Motor neuron (in vitro differentiated cells): ENCODE results near the gene MPP3. TPM values are rescaled to one million over a fixed set of nuclear protein-coding genes. Genes with fewer than 3 reads are reported as not detected.
A peak's percentile ranks its signal among the peaks of the same experiment; 100 is the strongest.
"Not testable (repeated sequence)": the region's sequence is repeated elsewhere in the genome, so short reads cannot be mapped to it uniquely, and the experiment has no call there.

Experiments used
- ATAC-seq, 8 experiments: fragments of 200-7000 bp; cut with Tn5 transposase; replicated peaks in 6 of 8; 2 replicates each; pipeline ENCODE4 v1.8.0; 2021; ENCODE audit warnings: mild to moderate bottlenecking in 8 of 8, moderate library complexity in 8 of 8
- H3K27ac ChIP-seq, 2 donors: fragments of 250-450 bp; sonication (Bioruptor Pico); 2 replicates each; pipeline ENCODE4 v1.9.0; 2021; ENCODE audit warnings: antibody characterized with exemption in 2 of 2, mild to moderate bottlenecking in 2 of 2, moderate library complexity in 1 of 2
- H3K4me1 ChIP-seq, 2 donors: fragments of 250-450 bp; sonication (Bioruptor Pico); replicated peaks in 1 of 2; 2 replicates each; pipeline ENCODE4 v1.6.1; 2021; ENCODE audit warnings: antibody characterized with exemption in 2 of 2, mild to moderate bottlenecking in 2 of 2, moderate library complexity in 1 of 2
- H3K4me3 ChIP-seq, 5 donors: fragments of 250-450 bp; sonication (Bioruptor Pico); 2 replicates each; pipeline ENCODE4 v1.9.0; 2021; ENCODE audit warnings: antibody characterized with exemption in 5 of 5, mild to moderate bottlenecking in 5 of 5, moderate library complexity in 4 of 5
- WGBS, 10 experiments: fragments of 450-650 bp; shearing (Covaris generic); methylation state at CpG; one replicate each; pipeline ENCODE4 v1.0.0; 2022; 5-methylcytosine and 5-hydroxymethylcytosine counted together
- in situ Hi-C, 9 experiments: fragments of 400-800 bp; cut with MboI; loops; one replicate each; pipeline ENCODE4 v1.15.0; 2021; ENCODE audit warnings: low sequenced_read_pairs in 9 of 9, low pct_unique_long_range_greater_than_20kb in 2 of 9; ENCODE audit not compliant: unreplicated experiment in 9 of 9
- total RNA-seq, 8 experiments: library from RNA; unstranded; fragments of 300-600 nt; gene quantifications; 2 replicates each; pipeline versions ENCODE4 v1.2.3 to v1.2.4, GENCODE V29; 2022

MPP3 gene
- total RNA-seq, 8 experiments from 2014 or later, result 1.5 to 26.7 (median 19.3) TPM

- Histone ChIP-seq H3K4me3 (no peak overlapping the region), H3K27ac (no peak overlapping the region), H3K4me1 (no peaks in the 10 kb centered on the region)
- in situ Hi-C loops, result no loop called here
- 83 to 100% (median 95%) methylated on average over 1 to 4 of the region's 4 CpGs for WGBS, 10 experiments
- no peak for ATAC-seq
Observed at GRCh38 chr17:43808076-43808475, 24.9 kb downstream of the MPP3 start.

DNA sequence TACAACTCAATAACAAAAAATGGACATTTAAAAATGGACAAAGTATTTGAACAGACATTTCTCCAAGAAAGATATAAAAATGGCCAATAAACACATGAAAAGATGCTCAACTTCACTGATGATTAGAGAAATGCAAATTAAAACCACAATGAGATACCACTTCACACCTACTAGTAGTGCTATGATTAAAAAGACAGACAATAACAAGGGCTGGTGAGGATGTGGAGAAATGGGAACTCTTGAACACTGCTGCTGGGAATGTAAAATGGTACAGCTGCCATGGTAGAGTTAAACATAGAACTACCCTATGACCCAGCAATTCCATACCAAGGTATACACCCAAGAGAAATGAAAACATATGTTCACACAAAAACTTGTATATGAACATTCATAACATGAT lies 27.8 kb downstream of the MPP3 start:
- in situ Hi-C loops, result no loop called here
- ATAC-seq, result no peak
- no peak overlapping the region for H3K27ac ChIP-seq
- peaks cover 0 to 10% of the 10 kb centered on the region in 2 donors for H3K4me1 ChIP-seq
- H3K4me3 ChIP-seq, result no peak overlapping the region

- 0 to 37% (median 17%) methylated on average over 1 to 4 of the region's 4 CpGs; no CpG with 5 or more reads in 6 of the 10 experiments for WGBS, 10 experiments
- no peak overlapping the region for H3K27ac ChIP-seq
- no peak overlapping the region for H3K4me3 ChIP-seq
- no peak for ATAC-seq
- H3K4me1 ChIP-seq, result peaks cover 0 to 10% of the 10 kb centered on the region in 2 donors
- in situ Hi-C loops, result no loop called here
Observed at GRCh38 chr17:43803758-43804157, 29.2 kb downstream of the MPP3 start.

DNA sequence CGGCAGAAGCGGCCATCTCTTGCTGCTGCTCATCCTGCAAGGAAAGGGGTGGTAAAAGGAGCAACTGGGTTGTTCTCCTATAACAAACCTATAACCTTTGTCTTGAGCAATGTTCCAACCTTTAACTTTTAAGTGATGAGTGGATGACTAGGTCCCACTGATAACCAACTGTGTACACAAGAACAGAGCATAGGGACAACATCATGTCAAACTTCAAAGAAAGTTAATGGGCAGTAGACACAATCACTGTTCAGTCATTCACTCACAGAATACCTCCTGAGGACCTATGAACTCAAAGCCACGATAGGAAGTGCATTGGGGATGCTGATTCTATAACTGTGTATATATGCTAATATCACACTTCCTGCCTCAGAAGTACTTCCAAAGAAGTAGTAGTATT lies 31.1 kb downstream of the MPP3 start:
- Histone ChIP-seq H3K27ac (no peak overlapping the region), H3K4me3 (no peak overlapping the region), H3K4me1 (peaks cover 0 to 14% of the 10 kb centered on the region in 2 donors)
- in situ Hi-C loops, result no loop called here
- 50 to 94% (median 65%) methylated on average over 1 to 2 of the region's 3 CpGs; no CpG with 5 or more reads in 4 of the 10 experiments for WGBS, 10 experiments
- no peak for ATAC-seq

DNA sequence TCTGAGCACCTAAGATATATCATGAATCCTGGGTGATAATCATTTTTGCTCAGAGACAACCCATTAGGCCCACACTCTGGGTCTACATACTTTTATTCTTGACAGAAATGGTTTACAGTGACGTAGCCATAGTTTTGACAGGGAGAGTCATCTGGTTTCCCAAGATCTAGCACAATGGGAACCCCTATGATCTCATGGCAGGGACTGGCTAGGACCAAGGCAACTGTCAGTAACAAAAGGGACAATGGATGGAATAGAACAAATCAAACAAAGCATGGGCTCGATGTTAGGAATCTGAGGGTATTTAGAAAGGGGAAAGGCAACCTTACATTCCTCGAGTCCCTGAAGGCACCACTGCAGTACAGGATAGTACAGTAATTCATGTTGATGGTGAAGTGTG lies 32.2 kb downstream of the MPP3 start:
- H3K4me3 ChIP-seq, result no peak overlapping the region
- ATAC-seq, result peak in 5 of 8 experiments; percentile 71 to 97 (median 74)
- in situ Hi-C loops, result no loop called here
- WGBS, 10 experiments, result 50 to 100% (median 78%) methylated on average over 1 to 3 of the region's 3 CpGs
- H3K4me1 ChIP-seq, result peaks cover 0 to 14% of the 10 kb centered on the region in 2 donors
- no peak overlapping the region for H3K27ac ChIP-seq

GRCh38 chr17:43799047-43799446 lies 33.9 kb downstream of the MPP3 start:
- WGBS, 10 experiments, result 88 to 100% (median 100%) methylated on average over 1 to 2 of the region's 2 CpGs; no CpG with 5 or more reads in 2 of the 10 experiments
- in situ Hi-C loops, result no loop called here
- no peak overlapping the region for H3K4me3 ChIP-seq
- ATAC-seq, result no peak
- peaks cover 0 to 14% of the 10 kb centered on the region in 2 donors for H3K4me1 ChIP-seq
- H3K27ac ChIP-seq, result no peak overlapping the region

GRCh38 chr17:43798024-43798423 lies 34.9 kb downstream of the MPP3 start:
- in situ Hi-C loops, ATAC-seq, H3K4me3 ChIP-seq, H3K27ac ChIP-seq: not testable (repeated sequence)
- peaks cover 0 to 14% of the 10 kb centered on the region in 2 donors for H3K4me1 ChIP-seq
- 50 to 92% (median 80%) methylated on average over 1 to 4 of the region's 9 CpGs; no CpG with 5 or more reads in 7 of the 10 experiments for WGBS, 10 experiments

DNA sequence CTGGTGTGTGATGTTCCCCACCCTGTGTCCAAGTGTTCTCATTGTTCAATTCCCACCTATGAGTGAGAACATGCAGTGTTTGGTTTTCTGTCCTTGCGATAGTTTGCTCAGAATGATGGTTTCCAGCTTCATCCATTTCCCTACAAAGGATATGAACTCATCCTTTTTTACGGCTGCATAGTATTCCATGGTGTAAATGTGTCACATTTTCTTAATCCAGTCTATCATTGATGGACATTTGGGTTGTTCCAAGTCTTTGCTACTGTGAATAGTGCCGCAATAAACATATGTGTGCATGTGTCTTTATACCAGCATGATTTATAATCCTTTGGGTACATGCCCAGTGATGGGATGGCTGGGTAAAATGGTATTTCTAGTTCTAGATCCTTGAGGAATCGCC lies 40.3 kb downstream of the MPP3 start:
- H3K4me1 ChIP-seq, ATAC-seq, in situ Hi-C loops, H3K4me3 ChIP-seq, H3K27ac ChIP-seq: not testable (repeated sequence)
- WGBS, 10 experiments, result 100% methylated on average over 1 to 2 of the region's 4 CpGs; no CpG with 5 or more reads in 8 of the 10 experiments

DNA sequence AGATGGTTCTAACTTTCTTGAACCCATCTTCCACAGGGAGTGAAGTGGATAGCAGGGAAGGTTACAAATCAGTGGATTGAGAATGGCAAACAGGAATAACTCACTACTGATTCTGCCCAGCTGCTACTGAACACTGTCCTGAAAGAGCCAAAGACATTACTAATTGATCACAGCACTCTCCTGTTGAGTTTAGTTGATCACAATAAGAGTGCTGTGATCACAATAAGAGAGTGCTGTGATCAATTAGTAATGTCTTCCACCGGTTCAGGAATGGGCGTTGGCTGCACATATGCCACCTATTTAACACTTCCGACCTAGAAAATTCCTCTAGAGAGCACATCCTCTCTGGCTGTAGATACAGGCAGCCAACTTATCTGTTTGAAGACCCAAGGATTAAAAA lies 41.4 kb downstream of the MPP3 start:
- Histone ChIP-seq H3K4me3 (peak overlapping the region in 2 of 5 donors; percentile 7 to 10), H3K27ac (peak overlapping the region in 1 of 2 donors; percentile 6), H3K4me1 (peaks cover 5 to 9% of the 10 kb centered on the region in 2 donors)
- ATAC-seq, result peak; percentile 44 to 97 (median 96)
- 0 to 20% (median 4%) methylated on average over 1 to 3 of the region's 3 CpGs; no CpG with 5 or more reads in 3 of the 10 experiments for WGBS, 10 experiments
- in situ Hi-C loops, result no loop called here

GRCh38 chr17:43790311-43790940 lies 42.5 kb downstream of the MPP3 start:
- in situ Hi-C loops, result no loop called here
- peaks cover 5 to 9% of the 10 kb centered on the region in 2 donors for H3K4me1 ChIP-seq
- peak in 4 of 8 experiments; percentile 23 to 72 (median 34) for ATAC-seq
- no peak overlapping the region for H3K27ac ChIP-seq
- 40 to 94% (median 83%) methylated on average over 1 to 6 of the region's 14 CpGs; no CpG with 5 or more reads in 4 of the 10 experiments for WGBS, 10 experiments
- H3K4me3 ChIP-seq, result no peak overlapping the region

GRCh38 chr17:43789482-43789881 lies 43.5 kb downstream of the MPP3 start:
- in situ Hi-C loops, result no loop called here
- no peak for ATAC-seq

GRCh38 chr17:43788540-43788939 lies 44.4 kb downstream of the MPP3 start:
- no peak overlapping the region for H3K27ac ChIP-seq
- no peak for ATAC-seq
- H3K4me3 ChIP-seq, result no peak overlapping the region
- WGBS, 10 experiments, result 60 to 100% (median 90%) methylated on average over 1 to 5 of the region's 5 CpGs
- in situ Hi-C loops, result no loop called here
- peaks cover 17 to 19% of the 10 kb centered on the region in 2 donors for H3K4me1 ChIP-seq

More at GRCh38 chr17:43789482-43789881, 43.5 kb downstream of the MPP3 start:
- Histone ChIP-seq H3K4me1 (peaks cover 11 to 14% of the 10 kb centered on the region in 2 donors), H3K4me3 (no peak overlapping the region), H3K27ac (no peak overlapping the region)
- WGBS, 10 experiments, result 100% methylated on average over 1 of the region's 1 CpG; no CpG with 5 or more reads in 7 of the 10 experiments

- ATAC-seq, result peak in 4 of 8 experiments; percentile 25 to 92 (median 90)
Observed at GRCh38 chr17:43787728-43788127, 45.2 kb downstream of the MPP3 start.

More at GRCh38 chr17:43787728-43788127, 45.2 kb downstream of the MPP3 start:
- 0 to 100% (median 0%) methylated on average over 1 to 2 of the region's 2 CpGs; no CpG with 5 or more reads in 3 of the 10 experiments for WGBS, 10 experiments
- in situ Hi-C loops, result no loop called here
- no peak overlapping the region for H3K4me3 ChIP-seq
- no peak overlapping the region for H3K27ac ChIP-seq
- H3K4me1 ChIP-seq, result peaks cover 17 to 19% of the 10 kb centered on the region in 2 donors
